RWPE1 (cell line): ENCODE data around the gene ASB15.

Experiments
- CTCF ChIA-PET: fragments of 350-600 bp; sonication (Branson Sonifier 250); formaldehyde crosslinking; extraction: SDS; loops from one replicate; lab custom pipeline; 2021; lab: Yijun Ruan, JAX
- POLR2A ChIA-PET: fragments of 400-600 bp; formaldehyde crosslinking; extraction: SDS; loops from one replicate; lab custom pipeline; 2020; ENCODE audit warnings: antibody characterized with exemption; ENCODE audit not compliant: low non-redundant PET; lab: Yijun Ruan, JAX
- DNase-seq: peaks from one replicate; pipeline ENCODE4 v3.0.0; 2012; ENCODE audit warnings: low spot score
- H3K27ac ChIP-seq: fragments of 450-650 bp; 2 replicates; pipeline ENCODE4 v1.5.1; 2017
- CTCF ChIP-seq: fragments of 450-650 bp; conservative IDR thresholded peaks from 2 replicates; pipeline ENCODE4 v1.5.1; 2017; ENCODE audit warnings: low read depth, mild to moderate bottlenecking

Gene ASB15

GRCh38 chr7:123637878-123638277 is 36.3 kb downstream of the ASB15 start:
- H3K27ac ChIP-seq = no peak overlapping the region
- ChIA-PET CTCF (interaction anchor here (0.6 to 1.1 kb wide), 2 partner anchors 63 to 234 kb away, joined by 4 read pairs; no protein-coding TSS in a partner anchor), POLR2A (no interaction called here)
- DNase-seq = no peak
- TF ChIP-seq CTCF = no peak

GRCh38 chr7:123639631-123640030 is 38.0 kb downstream of the ASB15 start:
- CTCF ChIA-PET = no interaction called here

GRCh38 chr7:123640583-123640982 is 39.0 kb downstream of the ASB15 start:
- TF ChIP-seq CTCF = no peak
- DNase-seq = no peak
- H3K27ac ChIP-seq = no peak overlapping the region
- ChIA-PET POLR2A (no interaction called here), CTCF (no interaction called here)

More at GRCh38 chr7:123639631-123640030, 38.0 kb downstream of the ASB15 start:
- TF ChIP-seq CTCF = no peak
- no peak overlapping the region for H3K27ac ChIP-seq
- POLR2A ChIA-PET = no interaction called here
- no peak for DNase-seq

GRCh38 chr7:123641901-123642300 is 40.3 kb downstream of the ASB15 start:
- no peak for TF ChIP-seq CTCF
- H3K27ac ChIP-seq = no peak overlapping the region
- POLR2A ChIA-PET = no interaction called here
- CTCF ChIA-PET = no interaction called here
- no peak for DNase-seq

GRCh38 chr7:123643495-123644441 is 42.1 kb downstream of the ASB15 start:
- TF ChIP-seq CTCF = no peak
- ChIA-PET POLR2A (no interaction called here), CTCF (interaction anchor here (0.6 to 0.9 kb wide), 2 partner anchors 8 to 1946 kb away, joined by 3 read pairs; no protein-coding TSS in a partner anchor)
- no peak overlapping the region for H3K27ac ChIP-seq
- peak; percentile 40 for DNase-seq

- no peak for TF ChIP-seq CTCF
- POLR2A ChIA-PET = no interaction called here
Measured at GRCh38 chr7:123645516-123645915, 43.9 kb downstream of the ASB15 start.

More at GRCh38 chr7:123645516-123645915, 43.9 kb downstream of the ASB15 start:
- H3K27ac ChIP-seq = no peak overlapping the region
- no peak for DNase-seq
- CTCF ChIA-PET = interaction anchor here (0.6 to 1.1 kb wide), 2 partner anchors 37 to 160 kb away, joined by 3 read pairs; no protein-coding TSS in a partner anchor
